ENCODE results near the gene FBLN5. TPM values are rescaled to one million over a fixed set of nuclear protein-coding genes. Genes with fewer than 3 reads are reported as not detected.

The FBLN5 gene
- total and polyA plus RNA-seq, 8 donors, result 20.1 to 151 (median 48.6) TPM

DNA sequence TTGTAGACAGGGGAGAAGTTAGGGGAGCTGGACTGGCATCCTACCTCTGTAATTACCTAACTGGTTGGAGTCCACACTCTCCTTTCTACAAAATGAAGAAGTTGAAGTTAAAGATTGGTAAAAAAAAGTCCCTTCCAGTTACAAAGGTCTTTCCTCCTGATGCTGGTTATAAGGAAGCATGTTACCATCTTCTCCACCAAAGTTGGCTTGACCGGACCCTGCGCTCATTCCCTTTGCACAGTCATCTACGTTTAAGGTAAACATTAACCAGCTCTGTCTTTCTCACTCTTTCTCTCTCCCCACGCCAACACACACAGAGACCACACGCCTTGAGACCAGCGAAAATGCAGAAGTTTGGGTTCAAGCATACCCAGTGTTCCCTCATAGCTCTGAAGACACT is 11.9 kb downstream of the FBLN5 start:
- Histone ChIP-seq H3K9me3 (no peaks in the 10 kb centered on the region), H3K27me3 (no peaks in the 10 kb centered on the region), H3K27ac (peak overlapping the region in 1 of 5 donors; percentile 4), H3K36me3 (peaks cover 0 to 69% (median 36%) of the 10 kb centered on the region in 4 donors), H3K4me1 (peaks cover 0 to under 1% (median 0%) of the 10 kb centered on the region in 4 donors), H3K4me3 (no peak overlapping the region)
- 59 to 78% (median 64%) methylated on average over 6 of the region's 6 CpGs for WGBS, 5 donors
- TF ChIP-seq, protein P1, sequence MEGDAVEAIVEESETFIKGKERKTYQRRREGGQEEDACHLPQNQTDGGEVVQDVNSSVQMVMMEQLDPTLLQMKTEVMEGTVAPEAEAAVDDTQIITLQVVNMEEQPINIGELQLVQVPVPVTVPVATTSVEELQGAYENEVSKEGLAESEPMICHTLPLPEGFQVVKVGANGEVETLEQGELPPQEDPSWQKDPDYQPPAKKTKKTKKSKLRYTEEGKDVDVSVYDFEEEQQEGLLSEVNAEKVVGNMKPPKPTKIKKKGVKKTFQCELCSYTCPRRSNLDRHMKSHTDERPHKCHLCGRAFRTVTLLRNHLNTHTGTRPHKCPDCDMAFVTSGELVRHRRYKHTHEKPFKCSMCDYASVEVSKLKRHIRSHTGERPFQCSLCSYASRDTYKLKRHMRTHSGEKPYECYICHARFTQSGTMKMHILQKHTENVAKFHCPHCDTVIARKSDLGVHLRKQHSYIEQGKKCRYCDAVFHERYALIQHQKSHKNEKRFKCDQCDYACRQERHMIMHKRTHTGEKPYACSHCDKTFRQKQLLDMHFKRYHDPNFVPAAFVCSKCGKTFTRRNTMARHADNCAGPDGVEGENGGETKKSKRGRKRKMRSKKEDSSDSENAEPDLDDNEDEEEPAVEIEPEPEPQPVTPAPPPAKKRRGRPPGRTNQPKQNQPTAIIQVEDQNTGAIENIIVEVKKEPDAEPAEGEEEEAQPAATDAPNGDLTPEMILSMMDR (IDR thresholded peaks at IDR 0.05), result no peak
- no peak for DNase-seq
- intact Hi-C loops (cut with DNase I; ENCODE audit: low total_unique reads), result no loop called here

DNA sequence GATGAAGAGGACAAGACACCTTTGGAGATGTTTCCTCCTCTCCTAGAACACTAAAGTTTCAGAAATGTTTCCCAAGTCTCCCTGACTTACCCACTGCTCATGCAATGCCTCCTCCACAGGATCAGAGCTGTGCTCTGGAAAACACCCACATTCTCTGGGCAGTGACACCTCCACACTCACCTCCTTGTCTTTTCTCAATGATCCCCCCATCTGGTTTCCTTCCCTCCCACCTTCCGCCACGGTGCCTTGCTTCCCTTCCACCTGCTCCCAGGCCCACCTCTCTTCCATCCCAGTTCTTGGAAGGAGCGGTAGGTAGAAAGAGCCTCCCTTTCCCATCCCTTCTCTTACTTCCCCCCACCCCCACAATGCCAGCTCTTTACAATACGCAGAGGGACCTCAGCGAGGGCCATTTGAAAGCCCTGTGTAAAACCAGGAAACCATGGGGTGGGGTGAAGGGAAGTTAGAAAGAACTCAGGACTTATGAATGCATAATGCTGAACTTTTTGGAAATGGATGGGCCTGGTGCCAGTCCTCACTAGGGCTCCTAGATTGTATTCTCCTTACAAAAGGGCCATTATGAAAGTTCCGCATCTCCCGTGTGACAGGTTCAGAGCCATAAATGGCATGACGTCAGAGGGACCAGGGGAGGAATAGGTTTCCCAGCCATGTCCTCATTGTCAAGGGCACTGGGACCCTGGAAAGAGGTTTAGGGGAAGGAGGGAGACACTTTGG is 12.8 kb downstream of the FBLN5 start:
- Histone ChIP-seq H3K27ac (peak overlapping the region in 1 of 5 donors; percentile 4), H3K4me3 (no peak overlapping the region), H3K27me3 (no peaks in the 10 kb centered on the region), H3K9me3 (no peaks in the 10 kb centered on the region), H3K4me1 (peaks cover 0 to 5% (median 0%) of the 10 kb centered on the region in 4 donors), H3K36me3 (peaks cover 0 to 61% (median 28%) of the 10 kb centered on the region in 4 donors)
- DNase-seq, result no peak
- intact Hi-C loops (cut with DNase I; ENCODE audit: low total_unique reads), result no loop called here
- WGBS, 5 donors, result 80 to 89% (median 83%) methylated on average over 8 of the region's 8 CpGs
- TF ChIP-seq, protein P1 (IDR thresholded peaks at IDR 0.05), result no peak
- TF ChIP-seq POLR2AphosphoS5 (IDR thresholded peaks at IDR 0.05) (no peak), POLR2A (IDR thresholded peaks at IDR 0.05) (no peak), EP300 (IDR thresholded peaks at IDR 0.05) (no peak)

DNA sequence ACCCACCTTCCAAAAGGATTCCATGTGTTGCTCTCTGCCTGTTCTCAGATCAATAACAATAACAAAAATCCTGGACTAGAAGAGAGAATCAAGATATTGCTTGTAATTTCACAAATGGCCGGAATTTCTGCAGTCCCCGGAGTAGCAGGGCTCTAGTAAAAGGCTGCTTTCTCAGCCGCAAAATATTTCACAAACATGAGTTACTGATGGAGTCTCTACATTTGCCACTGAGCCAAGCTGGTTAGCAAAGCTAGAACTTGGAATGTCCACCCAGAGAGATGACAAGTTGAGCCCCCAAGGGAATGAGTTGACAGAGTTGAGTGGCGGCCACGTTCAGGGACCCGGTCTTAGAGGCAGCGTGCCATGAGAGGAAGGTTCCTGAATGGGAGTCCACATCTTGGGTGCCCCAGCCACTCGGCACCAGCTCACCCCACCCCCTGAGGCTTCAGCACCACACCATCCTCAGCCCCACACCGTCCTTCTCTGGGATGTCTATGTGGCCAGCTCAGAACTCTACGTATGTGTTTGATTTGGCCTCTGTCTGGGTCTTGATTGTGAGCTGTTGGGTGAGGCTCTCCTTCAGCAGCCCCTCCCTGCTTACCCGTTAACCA is 15.9 kb downstream of the FBLN5 start:
- DNase-seq, result no peak
- intact Hi-C loops (cut with DNase I; ENCODE audit: low total_unique reads), result no loop called here
- peaks cover 0 to 29% (median 13%) of the 10 kb centered on the region in 4 donors for H3K36me3 ChIP-seq
- H3K27me3 ChIP-seq, result no peaks in the 10 kb centered on the region
- H3K27ac ChIP-seq, result no peak overlapping the region
- no peaks in the 10 kb centered on the region for H3K9me3 ChIP-seq
- no peak for TF ChIP-seq POLR2AphosphoS5 (IDR thresholded peaks at IDR 0.05)
- TF ChIP-seq POLR2A (IDR thresholded peaks at IDR 0.05), result no peak
- TF ChIP-seq, protein P1 (IDR thresholded peaks at IDR 0.05), result no peak
- no peak for TF ChIP-seq EP300 (IDR thresholded peaks at IDR 0.05)
- no peak overlapping the region for H3K4me3 ChIP-seq
- WGBS, 5 donors, result 75 to 85% (median 82%) methylated on average over 11 of the region's 11 CpGs
- H3K4me1 ChIP-seq, result peaks cover 2 to 8% (median 3%) of the 10 kb centered on the region in 4 donors

DNA sequence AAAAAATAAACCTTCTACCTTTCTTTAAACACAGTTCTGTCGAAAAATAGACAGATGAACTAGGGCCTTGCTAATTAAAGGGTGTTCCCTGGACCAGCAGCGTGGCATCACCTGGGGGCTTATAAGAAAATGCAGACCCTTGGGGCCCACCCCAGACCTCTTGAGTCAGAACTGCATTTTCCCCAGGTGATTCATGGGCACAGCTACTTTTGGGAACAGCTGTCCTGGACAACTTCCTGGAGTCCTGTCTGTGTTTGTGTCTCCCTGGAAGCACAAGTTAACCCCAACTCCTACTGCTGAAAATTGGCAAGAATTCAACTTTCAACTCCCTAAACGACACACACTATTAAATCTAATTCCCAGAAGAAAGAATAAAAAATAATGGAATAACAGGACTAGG is 17.8 kb downstream of the FBLN5 start:
- TF ChIP-seq, protein P1 (IDR thresholded peaks at IDR 0.05), result no peak
- TF ChIP-seq POLR2A (IDR thresholded peaks at IDR 0.05) (no peak), POLR2AphosphoS5 (IDR thresholded peaks at IDR 0.05) (no peak), EP300 (IDR thresholded peaks at IDR 0.05) (no peak)
- H3K36me3 ChIP-seq, result peaks cover 0 to 12% (median under 1%) of the 10 kb centered on the region in 4 donors
- DNase-seq, result no peak
- intact Hi-C loops (cut with DNase I; ENCODE audit: low total_unique reads), result no loop called here
- no peaks in the 10 kb centered on the region for H3K9me3 ChIP-seq
- no peak overlapping the region for H3K27ac ChIP-seq
- no peak overlapping the region for H3K4me3 ChIP-seq
- H3K4me1 ChIP-seq, result peaks cover 5 to 27% (median 16%) of the 10 kb centered on the region in 4 donors
- 69 to 81% (median 69%) methylated on average over 3 of the region's 3 CpGs for WGBS, 5 donors
- H3K27me3 ChIP-seq, result no peaks in the 10 kb centered on the region
